ENCODE results near the gene FOXS1.

DNA sequence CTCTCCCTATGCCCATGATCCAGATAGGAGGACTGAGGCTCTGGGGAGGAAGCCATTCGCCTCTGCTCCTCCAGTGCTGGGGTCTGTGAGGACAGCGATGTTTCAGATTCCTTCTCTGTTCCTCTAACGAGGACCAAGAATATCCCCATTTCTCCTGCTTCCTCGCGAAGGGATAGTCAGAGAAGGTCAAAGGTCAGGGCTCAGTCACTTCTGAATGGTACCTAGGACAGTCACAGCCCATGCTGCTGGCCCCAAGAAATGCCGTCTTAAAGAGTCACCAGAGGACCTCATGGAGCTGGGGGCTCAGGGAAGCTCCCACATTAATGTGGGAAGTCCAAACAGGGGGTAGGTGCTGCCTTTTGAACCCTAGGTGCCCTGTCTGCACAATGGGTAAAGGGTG is 2.1 kb downstream of the FOXS1 start:
- TF ChIP-seq, protein P1, sequence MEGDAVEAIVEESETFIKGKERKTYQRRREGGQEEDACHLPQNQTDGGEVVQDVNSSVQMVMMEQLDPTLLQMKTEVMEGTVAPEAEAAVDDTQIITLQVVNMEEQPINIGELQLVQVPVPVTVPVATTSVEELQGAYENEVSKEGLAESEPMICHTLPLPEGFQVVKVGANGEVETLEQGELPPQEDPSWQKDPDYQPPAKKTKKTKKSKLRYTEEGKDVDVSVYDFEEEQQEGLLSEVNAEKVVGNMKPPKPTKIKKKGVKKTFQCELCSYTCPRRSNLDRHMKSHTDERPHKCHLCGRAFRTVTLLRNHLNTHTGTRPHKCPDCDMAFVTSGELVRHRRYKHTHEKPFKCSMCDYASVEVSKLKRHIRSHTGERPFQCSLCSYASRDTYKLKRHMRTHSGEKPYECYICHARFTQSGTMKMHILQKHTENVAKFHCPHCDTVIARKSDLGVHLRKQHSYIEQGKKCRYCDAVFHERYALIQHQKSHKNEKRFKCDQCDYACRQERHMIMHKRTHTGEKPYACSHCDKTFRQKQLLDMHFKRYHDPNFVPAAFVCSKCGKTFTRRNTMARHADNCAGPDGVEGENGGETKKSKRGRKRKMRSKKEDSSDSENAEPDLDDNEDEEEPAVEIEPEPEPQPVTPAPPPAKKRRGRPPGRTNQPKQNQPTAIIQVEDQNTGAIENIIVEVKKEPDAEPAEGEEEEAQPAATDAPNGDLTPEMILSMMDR (IDR thresholded peaks at IDR 0.05), result no peak
- TF ChIP-seq, protein P2, sequence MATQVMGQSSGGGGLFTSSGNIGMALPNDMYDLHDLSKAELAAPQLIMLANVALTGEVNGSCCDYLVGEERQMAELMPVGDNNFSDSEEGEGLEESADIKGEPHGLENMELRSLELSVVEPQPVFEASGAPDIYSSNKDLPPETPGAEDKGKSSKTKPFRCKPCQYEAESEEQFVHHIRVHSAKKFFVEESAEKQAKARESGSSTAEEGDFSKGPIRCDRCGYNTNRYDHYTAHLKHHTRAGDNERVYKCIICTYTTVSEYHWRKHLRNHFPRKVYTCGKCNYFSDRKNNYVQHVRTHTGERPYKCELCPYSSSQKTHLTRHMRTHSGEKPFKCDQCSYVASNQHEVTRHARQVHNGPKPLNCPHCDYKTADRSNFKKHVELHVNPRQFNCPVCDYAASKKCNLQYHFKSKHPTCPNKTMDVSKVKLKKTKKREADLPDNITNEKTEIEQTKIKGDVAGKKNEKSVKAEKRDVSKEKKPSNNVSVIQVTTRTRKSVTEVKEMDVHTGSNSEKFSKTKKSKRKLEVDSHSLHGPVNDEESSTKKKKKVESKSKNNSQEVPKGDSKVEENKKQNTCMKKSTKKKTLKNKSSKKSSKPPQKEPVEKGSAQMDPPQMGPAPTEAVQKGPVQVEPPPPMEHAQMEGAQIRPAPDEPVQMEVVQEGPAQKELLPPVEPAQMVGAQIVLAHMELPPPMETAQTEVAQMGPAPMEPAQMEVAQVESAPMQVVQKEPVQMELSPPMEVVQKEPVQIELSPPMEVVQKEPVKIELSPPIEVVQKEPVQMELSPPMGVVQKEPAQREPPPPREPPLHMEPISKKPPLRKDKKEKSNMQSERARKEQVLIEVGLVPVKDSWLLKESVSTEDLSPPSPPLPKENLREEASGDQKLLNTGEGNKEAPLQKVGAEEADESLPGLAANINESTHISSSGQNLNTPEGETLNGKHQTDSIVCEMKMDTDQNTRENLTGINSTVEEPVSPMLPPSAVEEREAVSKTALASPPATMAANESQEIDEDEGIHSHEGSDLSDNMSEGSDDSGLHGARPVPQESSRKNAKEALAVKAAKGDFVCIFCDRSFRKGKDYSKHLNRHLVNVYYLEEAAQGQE (IDR thresholded peaks at IDR 0.05; ENCODE audit: insufficient read depth in 1 of 2, low read depth in 2 of 2, low read length in 1 of 2), result no peak

Data from Panc1 (cell line).